Fibroblast of skin of left biceps (primary cell): ENCODE results near the gene PKLR.
"Not testable (repeated sequence)": the region's sequence is repeated elsewhere in the genome, so short reads cannot be mapped to it uniquely, and the experiment has no call there.

Experiments used
- DNase-seq, 2 experiments: peaks; one replicate each; pipeline ENCODE4 v3.0.0-alpha.2; 2013; ENCODE audit warnings: low read depth in 2 of 2

The PKLR gene

DNA sequence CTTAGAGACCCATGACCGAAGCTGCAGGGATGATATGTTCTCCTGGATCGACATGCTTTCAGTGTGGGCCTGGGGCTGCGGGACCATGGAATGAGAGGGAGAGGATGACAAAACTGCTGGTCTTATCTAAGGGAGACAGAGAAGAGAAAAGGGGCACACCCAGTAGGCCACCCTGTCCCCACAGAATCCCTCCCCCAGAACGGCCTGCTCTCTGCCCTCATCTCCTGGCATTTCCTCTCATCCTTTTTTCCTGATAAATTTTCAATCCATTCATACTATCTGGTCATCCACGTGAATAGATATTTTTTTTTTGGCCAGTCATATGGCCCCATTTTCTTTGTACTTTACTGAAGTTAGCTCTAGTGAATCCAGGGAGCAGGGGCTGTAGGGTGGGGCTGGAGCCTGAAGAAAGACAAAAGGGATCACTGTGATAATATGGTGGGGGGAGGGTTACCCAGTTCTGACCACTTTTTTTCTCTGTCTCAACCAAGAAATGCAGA, at the start of gene PKLR:
TSS of gene PKLR (minus strand) at position 97 of the 500 bp plus-strand sequence. CDS start at position 54, 43 bp downstream.
- no peak for DNase-seq

DNA sequence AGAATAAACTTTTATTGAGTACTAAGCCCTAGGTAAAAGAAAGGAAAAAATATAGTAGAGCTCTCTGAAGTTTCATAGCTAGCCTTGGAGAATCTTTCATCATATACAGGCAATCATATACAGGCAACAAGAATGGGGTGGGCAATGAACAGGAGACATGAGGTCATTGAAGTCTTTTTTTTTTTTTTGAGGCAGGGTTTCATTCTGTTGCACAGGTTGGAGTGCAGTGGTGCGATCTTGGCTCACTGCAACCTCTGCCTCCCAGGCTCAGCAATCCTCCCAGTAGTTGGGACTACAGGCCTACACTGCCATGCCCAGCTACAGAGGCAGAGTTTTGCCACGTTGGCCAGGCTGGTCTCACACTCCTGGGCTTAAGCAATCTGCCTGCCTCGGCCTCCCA, 41.6 kb upstream of the PKLR start:
- no peak for DNase-seq

DNA sequence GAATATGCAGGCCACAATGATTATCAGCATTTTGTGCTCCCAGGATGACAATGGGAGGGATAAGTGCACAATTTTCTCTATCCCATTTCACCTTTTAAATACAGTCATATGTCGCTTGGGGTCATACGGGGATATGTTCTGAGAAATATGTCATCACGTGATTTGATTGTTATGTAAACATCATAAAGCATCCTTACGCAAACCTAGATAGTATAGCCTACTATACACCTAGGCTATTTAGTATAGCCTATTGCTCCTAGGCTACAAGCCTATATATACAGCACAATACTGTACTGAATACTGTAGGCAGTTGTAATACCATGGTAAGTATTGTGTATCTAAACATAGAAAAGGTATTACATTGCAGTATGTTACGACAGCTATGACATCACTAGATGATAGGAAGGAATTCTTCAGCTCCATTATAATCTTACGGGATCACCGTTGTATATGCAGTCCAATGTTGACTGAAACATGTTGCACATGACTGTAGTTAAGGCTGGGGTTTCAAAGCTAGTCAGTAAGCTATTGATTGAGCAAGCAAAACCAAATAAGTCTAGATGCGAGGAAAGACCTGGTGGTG, 38.4 kb upstream of the PKLR start:
- DNase-seq: no peak

DNA sequence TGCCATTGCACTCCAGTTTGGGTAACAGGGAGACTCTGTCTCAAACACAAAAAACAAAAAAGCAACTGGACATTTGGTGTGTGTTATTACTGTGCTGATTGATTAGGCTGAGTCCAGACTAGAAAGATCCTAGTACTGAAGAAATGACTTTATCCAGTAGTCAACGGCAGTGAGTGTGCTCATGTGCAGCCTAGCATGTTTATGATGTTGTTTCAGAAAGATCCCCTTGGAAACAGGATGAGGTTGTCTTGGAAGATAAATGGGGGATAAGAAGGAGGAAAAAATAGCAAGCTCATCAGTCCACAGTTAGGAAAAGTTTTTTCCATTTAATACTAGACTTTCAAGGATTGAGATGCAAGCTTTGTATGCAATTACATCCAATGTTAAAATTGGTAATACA, 33.7 kb upstream of the PKLR start:
- DNase-seq: no peak

DNA sequence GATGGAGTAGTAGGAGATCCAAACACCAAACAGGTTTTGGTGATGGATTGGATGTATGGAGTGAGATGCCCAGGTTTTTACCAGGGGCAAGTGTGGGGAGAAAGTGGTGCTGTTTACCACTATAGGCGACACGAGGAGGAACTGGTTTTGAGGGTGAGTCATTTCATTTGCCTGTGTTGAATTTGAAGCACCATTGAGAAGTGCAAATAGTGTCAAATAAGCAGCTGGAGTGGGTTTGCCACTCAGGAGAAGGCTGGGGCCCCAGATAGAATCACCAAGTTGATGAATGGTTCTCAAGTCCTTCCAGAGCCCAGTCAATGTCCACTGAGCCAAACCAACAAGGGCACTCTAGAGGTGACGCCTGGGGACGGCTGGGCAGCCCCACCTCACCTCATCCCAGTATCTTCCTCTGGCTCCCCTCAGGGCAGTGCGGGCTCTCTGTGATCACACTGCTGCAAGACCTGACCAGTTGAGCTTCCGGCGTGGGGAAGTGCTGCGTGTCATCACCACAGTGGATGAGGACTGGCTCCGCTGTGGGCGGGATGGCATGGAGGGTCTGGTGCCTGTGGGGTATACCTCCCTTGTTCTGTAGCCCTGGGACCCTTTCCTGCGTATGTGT, 28.9 kb upstream of the PKLR start:
- no peak for DNase-seq

DNA sequence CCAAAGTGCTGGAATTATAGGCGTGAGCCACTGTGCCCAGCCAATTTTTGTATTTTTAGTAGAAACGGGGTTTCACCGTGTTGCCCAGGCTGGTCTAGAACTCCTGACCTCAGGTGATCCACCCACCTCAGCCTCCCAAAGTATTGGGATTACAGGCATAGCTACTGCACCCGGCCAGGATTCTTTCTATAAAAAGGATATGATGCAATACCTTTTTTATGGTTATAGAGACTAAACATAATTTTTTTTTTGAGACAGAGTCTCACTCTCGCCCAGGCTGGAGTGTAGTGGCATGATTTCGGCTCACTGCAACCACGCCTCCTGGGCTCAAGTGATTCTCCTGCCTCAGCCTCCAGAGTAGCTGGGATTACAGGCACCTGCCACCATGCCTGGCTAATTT, 27.6 kb upstream of the PKLR start:
- DNase-seq: not testable (repeated sequence)

DNA sequence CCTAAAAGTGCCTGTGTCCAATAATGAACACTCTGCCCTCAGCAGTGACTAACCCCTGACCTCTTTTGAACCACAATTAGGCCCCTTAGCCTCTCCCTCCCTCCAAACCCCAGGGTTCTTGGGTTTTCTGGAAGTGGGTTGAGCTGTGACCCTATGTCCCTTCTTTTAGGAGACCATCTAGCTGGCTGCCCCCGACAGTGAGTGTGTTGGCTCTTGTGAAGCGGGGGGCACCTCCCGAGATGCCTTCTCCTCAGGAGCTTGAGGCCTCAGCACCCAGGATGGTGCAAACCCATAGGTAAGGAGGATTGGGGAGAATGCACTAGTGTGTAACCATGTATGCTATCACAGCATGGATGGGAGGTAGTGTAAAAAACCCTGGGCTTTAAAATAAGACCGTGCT, 26.7 kb upstream of the PKLR start:
- no peak for DNase-seq

DNA sequence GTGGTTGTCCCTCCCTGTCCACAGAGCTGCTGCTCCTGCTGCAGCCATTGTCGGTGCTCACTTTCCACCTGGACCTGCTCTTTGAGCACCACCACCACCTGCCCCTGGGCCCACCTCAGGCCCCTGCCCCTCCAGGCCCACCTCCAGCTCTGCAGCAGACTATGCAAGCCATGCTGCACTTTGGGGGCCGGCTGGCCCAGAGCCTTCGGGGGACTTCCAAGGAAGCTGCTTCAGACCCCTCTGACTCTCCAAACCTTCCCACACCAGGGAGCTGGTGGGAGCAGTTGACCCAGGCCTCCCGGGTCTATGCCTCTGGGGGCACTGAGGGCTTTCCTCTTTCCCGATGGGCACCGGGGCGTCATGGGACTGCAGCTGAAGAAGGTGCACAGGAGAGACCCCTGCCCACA, 25.4 kb upstream of the PKLR start:
- DNase-seq: no peak

DNA sequence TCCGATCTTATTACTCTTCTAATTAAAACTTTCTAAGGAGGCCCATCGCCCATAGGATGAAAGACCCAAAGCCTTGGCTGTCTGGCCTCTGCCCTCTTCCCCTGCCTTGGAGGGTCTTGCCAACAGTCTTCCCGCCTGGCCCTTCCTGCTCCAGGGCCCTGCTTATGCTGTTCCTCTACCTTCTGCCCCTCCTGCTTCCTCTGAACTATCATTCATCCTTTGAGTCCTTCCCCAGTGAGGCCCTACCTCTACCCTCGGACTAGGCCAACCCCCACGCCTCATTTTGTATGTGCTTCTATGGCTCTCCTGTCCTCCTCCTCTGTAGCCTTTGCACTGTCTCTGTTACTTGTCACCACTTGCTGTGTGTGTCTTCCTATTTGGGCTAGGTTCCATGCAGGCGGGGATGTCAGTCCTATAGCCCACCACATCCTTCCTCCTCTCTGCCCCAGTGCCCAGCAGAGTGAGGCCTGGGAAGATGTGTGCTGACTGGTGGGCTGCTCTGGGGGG, 24.8 kb upstream of the PKLR start:
- DNase-seq: no peak

DNA sequence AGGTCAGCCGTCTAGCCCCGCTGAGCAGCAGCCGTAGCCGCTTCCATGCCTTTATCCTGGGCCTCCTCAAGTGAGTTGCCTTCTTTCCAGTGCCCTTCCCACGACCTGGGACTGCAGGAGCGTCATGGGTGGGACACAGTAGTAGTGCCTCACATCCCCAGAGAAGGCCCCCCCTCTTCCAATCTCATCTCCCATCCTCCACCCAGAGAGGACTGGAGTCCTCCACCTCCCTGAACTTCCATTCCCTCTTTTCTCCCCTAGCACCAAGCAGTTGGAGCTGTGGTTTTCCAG, 24.3 kb upstream of the PKLR start:
- DNase-seq: no peak

DNA sequence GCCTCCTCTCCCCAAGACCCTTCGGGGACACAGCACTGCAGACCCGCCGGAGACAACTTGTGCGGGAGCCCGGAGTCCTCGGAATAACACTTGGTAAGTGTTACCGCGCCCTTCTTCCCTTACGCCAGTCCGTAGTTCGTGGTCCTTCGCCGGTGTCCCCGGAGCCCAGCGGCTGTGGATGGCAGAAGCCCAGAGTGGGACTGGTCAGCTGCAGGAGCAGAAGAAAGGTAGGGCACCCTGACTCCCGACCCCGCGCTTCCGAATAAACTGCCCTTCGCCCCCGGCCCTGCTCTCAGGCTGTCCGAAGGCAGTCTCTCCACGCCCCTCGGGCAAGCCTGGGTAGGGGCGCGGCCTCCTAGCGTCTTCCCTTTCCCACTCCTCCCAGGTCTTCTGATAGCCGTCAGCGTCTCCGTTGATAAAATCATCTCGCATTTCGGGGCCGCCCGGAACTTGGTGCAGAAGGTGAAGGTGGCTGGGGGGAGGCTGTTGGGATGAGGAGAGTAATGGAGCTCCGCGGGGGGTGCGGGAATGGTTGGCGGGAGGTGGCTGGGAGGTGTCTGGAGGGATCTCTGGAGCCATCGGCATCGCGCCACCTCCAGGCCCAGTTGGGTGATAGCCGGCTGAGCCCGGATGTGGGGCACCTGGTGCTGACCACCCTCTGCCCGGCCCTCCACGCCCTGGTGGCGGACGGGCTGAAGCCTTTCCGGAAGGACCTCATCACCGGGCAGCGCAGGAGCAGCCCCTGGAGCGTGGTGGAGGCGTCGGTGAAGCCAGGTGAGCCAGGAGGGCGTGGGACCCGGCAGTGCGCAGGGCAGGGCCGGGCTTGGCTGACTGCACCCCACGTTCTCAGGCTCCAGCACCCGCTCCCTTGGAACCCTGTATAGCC, 23.7 kb upstream of the PKLR start:
- no peak for DNase-seq

DNA sequence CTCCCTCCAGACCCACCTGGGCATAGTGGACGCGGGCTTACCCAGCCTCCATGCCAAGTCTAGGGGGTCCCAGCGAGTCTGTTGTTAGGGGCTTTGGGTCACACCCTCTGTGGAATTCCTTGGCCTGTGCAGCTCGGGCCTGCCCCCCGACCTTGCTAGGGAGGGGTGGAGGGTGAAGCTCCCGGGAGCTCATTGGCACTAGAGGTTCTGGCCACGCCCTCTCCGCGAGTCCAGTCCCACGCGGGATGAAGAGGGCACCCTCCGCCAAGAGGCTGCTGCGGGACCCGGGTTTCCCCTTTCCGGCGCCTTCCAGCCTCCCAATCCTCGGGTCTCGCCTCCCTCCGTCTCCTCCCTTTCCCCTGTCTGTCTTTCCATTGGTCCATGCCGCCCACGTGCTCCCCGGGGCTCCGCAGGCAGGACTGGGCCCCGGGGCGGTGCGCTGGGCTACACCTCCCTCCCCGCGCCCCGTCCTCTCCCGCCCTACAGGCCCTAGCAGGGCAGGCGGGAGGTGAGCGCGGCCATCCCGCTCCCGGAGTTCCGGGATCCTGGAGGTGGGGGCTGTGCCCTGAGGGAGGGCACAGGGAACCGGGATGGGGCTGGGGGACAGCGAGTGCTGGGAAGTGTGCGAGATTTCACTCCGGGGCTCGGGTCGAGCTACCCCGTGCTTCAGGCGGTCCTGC, 22.9 kb upstream of the PKLR start:
- DNase-seq: peak; percentile 83 to 84

DNA sequence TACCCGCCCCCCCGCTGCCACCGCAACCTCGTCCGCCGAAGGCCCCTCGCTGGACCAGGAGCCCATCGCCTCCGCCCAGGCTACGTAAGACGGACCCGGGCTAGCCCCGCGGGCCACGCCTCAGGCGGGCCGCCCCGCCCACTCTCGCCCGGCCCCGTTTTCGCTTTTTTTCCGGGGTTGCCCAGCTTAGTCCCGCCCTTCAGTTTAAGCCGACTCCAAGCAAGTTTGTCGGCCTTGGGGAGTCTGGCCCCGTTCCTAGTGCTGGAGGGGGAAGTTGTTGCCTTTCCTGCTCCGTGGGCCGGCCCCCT, 22.4 kb upstream of the PKLR start:
- DNase-seq: peak; percentile 64 to 67

DNA sequence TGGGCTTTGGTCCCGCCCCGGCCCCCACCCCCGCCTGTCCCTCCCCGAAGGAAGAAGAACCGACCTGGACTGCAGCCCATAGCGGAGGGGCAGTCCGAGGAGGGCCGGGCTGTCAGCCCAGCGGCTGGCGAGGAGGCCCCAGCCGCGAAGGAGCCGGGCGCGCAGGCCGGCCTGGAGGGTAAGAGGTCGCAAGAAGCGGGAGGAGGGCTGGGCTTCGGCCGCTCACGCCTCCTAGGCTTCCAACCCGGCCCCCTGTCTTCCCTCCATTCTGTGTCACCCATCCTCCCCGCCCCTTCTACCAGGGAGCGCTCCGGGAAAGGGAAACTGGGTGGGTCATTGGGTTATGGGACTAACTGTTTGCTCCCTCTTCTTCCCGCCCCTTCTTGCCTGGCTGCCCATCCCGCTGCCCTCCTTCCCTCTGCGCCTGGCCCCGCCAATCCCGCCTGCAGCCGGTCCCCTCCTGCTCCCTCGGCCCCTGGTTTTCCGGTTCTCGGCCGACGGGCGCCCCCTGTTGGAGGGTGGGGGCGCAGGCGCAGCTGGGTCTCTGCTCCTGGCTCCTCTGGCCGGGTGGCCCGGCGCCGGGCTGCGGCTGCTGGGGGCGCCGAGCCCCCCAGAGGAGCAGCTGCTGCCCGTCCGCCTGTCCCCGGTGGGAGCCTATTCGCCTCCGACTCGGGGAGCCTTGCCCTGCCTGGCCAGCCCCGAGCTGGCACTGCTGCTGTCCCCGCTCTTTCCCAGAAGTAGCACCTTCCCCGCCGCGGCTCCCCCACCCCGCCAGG, 21.9 kb upstream of the PKLR start:
- peak; percentile 64 to 67 for DNase-seq

DNA sequence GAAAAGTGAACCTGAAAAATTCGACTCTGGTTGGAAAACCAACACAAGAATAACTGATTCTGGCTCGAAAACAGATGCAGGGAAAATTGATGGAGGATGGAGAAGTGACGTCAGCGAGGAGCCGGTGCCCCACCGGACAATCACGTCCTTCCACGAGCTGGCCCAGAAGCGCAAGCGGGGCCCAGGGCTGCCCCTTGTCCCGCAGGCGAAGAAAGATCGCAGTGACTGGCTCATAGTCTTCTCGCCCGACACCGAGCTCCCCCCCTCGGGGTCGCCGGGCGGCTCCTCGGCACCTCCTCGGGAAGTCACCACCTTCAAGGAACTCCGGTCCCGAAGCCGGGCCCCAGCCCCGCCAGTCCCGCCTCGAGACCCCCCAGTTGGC, 21.3 kb upstream of the PKLR start:
- no peak for DNase-seq

DNA sequence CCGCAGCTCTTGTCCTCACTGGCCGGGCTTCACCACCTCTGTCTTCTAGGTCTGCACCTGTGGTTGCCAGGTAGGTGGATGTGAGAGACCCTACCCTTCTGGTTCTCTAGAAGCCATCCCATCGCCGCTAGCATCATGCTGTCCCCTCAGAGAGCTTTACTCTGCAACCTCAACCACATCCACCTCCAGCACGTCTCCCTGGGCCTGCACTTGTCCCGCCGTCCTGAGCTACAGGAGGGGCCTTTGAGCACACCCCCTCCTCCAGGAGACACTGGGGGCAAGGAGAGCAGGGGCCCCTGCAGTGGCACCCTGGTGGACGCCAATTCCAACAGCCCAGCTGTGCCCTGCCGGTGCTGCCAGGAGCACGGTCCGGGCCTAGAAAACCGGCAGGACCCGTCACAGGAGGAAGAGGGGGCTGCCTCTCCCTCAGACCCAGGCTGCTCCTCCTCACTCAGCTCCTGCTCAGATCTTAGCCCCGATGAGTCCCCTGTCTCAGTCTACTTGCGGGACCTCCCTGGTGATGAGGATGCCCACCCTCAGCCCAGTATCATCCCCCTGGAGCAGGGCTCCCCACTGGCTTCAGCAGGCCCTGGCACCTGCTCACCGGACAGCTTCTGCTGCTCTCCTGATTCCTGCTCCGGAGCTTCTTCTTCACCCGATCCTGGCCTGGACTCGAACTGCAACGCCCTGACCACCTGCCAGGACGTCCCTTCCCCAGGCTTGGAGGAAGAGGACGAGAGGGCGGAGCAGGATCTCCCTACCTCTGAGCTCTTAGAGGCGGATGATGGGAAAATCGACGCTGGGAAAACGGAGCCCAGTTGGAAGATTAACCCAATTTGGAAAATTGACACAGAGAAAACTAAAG, 20.6 kb upstream of the PKLR start:
- DNase-seq: no peak

DNA sequence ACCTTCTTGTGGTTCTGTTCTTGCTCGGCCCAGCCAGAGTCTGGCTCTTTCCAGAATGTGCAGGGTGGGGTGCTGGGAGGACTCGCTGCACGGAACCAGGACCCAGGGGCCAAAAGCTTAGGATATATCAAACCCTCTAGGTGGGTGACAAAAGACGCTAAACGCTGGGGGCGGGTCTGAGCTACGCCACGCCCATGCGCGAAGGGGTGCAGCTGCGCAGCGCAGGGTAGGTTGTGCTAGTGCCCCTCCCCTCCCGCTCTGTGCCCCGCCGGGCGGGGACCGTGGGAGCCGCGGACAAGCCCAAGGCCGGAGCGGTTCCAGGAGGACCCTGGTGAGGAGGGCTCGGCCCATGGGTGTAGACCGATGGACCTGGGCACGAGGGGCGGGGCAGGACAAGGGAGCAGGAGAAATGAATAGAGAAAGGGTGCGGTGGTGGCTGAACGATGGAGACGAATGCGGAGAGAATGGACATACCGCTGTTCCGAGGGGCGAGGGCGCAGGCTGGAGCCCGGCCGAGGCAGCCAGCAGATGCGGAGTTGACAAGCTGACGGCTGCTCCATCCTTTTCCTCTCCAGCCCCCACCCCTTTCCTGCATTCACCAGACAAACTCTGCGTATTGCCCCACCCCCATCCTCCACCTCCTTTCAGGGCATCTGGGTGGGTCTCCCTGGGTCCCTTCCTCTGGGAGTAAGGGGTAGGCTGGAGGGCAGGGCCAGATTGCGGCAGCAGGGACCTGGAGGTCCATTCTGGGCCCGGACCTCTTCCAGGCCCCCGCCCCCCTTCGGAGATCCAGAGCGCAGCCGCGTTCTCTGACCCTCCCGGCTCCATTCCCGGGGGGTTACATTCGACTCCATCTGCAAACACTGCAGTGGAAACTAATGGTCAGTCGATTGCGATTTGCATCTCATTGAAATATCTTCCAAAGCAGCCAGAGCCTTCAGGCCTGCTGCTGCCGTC, 19.7 kb upstream of the PKLR start, which contains the start of gene RUSC1:
TSS of gene RUSC1 (plus strand) at position 234 of the 957 bp plus-strand sequence. CDS start 880 bp downstream, outside the sequence.
- DNase-seq: peak in 1 of 2 experiments; percentile 17

DNA sequence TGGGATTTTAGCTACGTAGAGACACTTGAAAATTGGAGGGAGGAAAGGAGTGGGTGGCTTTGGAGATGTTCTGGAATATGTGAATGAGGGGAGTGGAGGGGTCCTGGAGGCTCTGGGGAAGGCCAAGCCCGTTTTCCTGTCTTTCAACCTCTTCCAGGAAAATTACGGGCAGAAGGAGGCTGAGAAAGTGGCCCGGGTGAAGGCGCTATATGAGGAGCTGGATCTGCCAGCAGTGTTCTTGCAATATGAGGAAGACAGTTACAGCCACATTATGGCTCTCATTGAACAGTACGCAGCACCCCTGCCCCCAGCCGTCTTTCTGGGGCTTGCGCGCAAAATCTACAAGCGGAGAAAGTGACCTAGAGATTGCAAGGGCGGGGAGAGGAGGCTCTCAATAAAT, 19.0 kb upstream of the PKLR start:
- DNase-seq: no peak

DNA sequence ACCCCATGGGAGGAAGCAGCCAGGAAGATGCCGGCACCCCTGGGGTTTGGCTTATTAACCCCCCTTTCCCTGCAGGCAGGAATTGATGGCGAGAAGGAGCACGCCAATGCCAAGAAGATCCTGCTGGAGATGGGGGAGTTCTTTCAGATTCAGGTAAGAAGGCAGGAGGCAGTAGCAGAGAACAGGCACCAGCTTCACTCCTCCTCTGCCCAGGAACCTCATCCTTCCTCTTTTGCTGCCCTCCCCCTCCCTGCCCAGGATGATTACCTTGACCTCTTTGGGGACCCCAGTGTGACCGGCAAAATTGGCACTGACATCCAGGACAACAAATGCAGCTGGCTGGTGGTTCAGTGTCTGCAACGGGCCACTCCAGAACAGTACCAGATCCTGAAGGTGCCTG, 18.3 kb upstream of the PKLR start:
- no peak for DNase-seq
